Kidney epithelial cell (primary cell): ENCODE results near the gene TACR1. TPM values are rescaled to one million over a fixed set of nuclear protein-coding genes. Genes with fewer than 3 reads are reported as not detected.

Experiments
- DNase-seq: peaks from one replicate; pipeline ENCODE4 v3.0.0-alpha.2; 2010; ENCODE audit warnings: low read depth
- H3K27me3 ChIP-seq: 2 replicates; pipeline ENCODE4 v1.6.0; 2011; ENCODE audit warnings: low read length; ENCODE audit not compliant: control insufficient read depth, insufficient read depth
- H3K36me3 ChIP-seq: 2 replicates; pipeline ENCODE4 v1.5.1; 2011; ENCODE audit warnings: low read length; ENCODE audit not compliant: control insufficient read depth, insufficient read depth
- H3K4me3 ChIP-seq: 2 replicates; pipeline ENCODE4 v1.5.1; 2011; ENCODE audit warnings: low read depth, mild to moderate bottlenecking, control low read depth, low read length
- CTCF ChIP-seq: IDR thresholded peaks from 2 replicates; pipeline ENCODE4 v1.5.1; 2011; ENCODE audit warnings: mild to moderate bottlenecking, moderate library complexity, low read length, control low read depth, inconsistent platforms; ENCODE audit not compliant: insufficient read depth, poor library complexity, severe bottlenecking
- total RNA-seq: library from RNA; depleted of rRNA; stranded (reverse); fragments of >200 nt; gene quantifications from 2 replicates; pipeline ENCODE4 v1.2.3, GENCODE V29; 2015

TACR1 gene
- total RNA-seq, 1 donor from 2014 or later: not detected

DNA sequence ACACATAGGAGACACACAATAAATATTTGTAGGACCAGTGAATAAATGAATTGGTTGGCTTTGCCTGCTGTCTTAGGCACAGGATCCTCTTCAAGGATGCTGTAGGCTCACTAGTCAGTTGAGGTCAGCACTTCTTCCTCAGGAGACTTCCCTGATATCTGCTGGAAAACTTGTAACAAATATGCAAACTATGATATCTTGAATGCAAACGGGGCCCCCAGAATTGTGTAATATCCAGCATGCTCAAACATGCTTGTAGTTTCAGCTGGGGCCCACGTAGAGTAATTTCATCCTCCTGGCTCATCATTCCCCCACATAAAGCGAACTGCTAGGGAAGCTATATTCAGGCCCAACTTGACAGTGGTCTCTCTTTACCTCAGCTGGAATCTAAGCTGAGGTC is 197.3 kb downstream of the TACR1 start:
- Histone ChIP-seq H3K27me3 (no peaks in the 10 kb centered on the region), H3K4me3 (no peak overlapping the region), H3K36me3 (no peaks in the 10 kb centered on the region)
- TF ChIP-seq CTCF: no peak
- DNase-seq: no peak

DNA sequence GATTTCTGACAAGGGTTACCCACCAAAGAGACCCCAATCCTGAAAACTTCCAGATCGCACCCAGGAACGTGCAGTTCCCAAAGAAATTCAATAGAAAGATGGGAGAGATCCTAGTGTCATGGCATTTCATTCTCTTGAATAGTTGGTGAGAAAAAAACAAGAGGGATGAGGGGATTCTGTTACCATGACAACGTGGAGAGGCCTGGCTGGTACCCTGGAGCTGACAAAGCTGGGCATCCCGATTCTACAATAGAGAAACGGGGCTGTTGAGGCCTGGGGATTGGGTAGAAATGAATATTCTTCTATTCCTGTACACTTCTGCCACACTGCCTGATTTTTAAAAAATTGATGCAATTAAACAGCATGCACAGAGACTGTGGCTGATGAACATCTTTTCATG is 199.9 kb downstream of the TACR1 start:
- TF ChIP-seq CTCF: no peak

More for the DNA sequence above, 199.9 kb downstream of the TACR1 start:
- no peak overlapping the region for H3K4me3 ChIP-seq
- DNase-seq: no peak
- H3K27me3 ChIP-seq: no peaks in the 10 kb centered on the region
- H3K36me3 ChIP-seq: no peaks in the 10 kb centered on the region

Other genes starting within 250 kb of the TACR1 start
- 15.4 and 18.3 TPM in 2 replicates for gene POLE4, start 240.9 kb downstream of the TACR1 start, total RNA-seq